Sigmoid colon (tissue), 4 donors: ENCODE data around the gene ST6GALNAC4.

Experiments
- CTCF ChIP-seq, 4 experiments: fragments of 450-650 bp in 3 of 4; fragments of 200-600 bp in 1 of 4; IDR thresholded peaks; one replicate each; pipeline ENCODE4 v1.5.1; 2016 to 2019; ENCODE audit warnings: antibody characterized with exemption in 4 of 4, mild to moderate bottlenecking in 3 of 4, moderate library complexity in 2 of 4
- POLR2AphosphoS5 ChIP-seq, 4 donors: sonication (generic); formaldehyde crosslinking; IDR thresholded peaks; one replicate each; pipeline ENCODE4 v1.6.1; 2017; ENCODE audit warnings: antibody characterized with exemption in 4 of 4

GRCh38 chr9:127869310-127870152 is 47.3 kb downstream of the ST6GALNAC4 start:
- TF ChIP-seq POLR2AphosphoS5 (IDR thresholded peaks at IDR 0.05), result peak in 1 of 4 donors; percentile 21
- peak; percentile 74 to 90 (median 84) for TF ChIP-seq CTCF (IDR thresholded peaks at IDR 0.05)
